Suprapubic skin (tissue), 3 donors: ENCODE data around the gene TRIM65.

Experiments used
- POLR2A ChIP-seq, 2 donors: fragments of 450-650 bp; IDR thresholded peaks; one replicate each; pipeline ENCODE4 v1.6.1; 2017; ENCODE audit warnings: antibody characterized with exemption in 2 of 2, mild to moderate bottlenecking in 2 of 2, moderate library complexity in 2 of 2
- TF ChIP-seq, protein P1 (sequence below), 2 donors: fragments of 200-600 bp in 1 of 2; fragments of 450-650 bp in 1 of 2; sonication (generic) in 1 of 2; IDR thresholded peaks; one replicate each; pipeline ENCODE4 v1.5.1; 2016 to 2019; ENCODE audit warnings: antibody characterized with exemption in 2 of 2, mild to moderate bottlenecking in 1 of 2, moderate library complexity in 1 of 2

DNA sequence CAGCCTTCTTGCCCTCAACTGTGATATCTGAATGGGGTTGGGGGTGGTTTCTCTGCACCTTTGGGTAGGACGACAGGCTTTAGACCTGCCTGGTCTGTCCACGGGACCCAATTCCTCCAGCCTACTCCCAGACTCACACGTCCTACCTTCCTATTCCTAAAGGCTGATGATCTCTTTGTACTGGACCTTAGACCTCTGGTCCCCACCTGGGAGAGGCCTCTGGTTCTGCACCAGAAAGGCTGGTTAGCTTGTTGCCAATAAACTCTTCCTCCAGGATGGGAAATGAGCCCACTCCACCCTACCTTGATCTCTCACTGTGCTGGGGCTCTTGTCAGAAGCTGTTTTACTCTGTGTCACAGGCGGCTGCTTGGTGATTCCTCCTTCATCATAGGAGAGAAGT, 29.7 kb upstream of the TRIM65 start:
- no peak for TF ChIP-seq POLR2A (IDR thresholded peaks at IDR 0.05)
- TF ChIP-seq, protein P1, sequence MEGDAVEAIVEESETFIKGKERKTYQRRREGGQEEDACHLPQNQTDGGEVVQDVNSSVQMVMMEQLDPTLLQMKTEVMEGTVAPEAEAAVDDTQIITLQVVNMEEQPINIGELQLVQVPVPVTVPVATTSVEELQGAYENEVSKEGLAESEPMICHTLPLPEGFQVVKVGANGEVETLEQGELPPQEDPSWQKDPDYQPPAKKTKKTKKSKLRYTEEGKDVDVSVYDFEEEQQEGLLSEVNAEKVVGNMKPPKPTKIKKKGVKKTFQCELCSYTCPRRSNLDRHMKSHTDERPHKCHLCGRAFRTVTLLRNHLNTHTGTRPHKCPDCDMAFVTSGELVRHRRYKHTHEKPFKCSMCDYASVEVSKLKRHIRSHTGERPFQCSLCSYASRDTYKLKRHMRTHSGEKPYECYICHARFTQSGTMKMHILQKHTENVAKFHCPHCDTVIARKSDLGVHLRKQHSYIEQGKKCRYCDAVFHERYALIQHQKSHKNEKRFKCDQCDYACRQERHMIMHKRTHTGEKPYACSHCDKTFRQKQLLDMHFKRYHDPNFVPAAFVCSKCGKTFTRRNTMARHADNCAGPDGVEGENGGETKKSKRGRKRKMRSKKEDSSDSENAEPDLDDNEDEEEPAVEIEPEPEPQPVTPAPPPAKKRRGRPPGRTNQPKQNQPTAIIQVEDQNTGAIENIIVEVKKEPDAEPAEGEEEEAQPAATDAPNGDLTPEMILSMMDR (IDR thresholded peaks at IDR 0.05), result no peak
